ENCODE results near the gene CDCA4. TPM values are rescaled to one million over a fixed set of nuclear protein-coding genes. Genes with fewer than 3 reads are reported as not detected.

CDCA4 gene
- total and polyA plus RNA-seq, 2 donors from 2014 or later, result 4.1 to 6.3 TPM

DNA sequence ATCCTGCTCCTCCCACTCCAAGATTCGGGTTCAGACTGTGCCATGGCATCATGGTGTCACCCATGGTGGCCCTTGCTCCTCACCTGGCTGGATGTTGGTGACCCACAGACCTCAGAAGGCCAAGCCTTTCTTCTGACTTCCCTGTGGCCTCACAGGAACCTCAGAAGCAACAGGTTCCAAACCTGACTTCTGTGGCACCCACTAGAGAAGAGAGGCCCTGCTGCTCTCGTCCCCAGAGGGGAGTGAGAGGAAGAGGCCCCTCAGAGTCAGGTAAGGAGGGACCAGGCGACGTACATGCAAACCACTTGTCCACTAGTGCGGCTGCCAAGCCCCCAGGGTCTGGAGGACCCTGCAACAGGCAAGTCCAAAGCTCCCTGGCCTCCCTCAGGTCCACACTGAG, 24.9 kb downstream of the CDCA4 start:
- FAIRE-seq, result no peak
- TF ChIP-seq, protein P1, sequence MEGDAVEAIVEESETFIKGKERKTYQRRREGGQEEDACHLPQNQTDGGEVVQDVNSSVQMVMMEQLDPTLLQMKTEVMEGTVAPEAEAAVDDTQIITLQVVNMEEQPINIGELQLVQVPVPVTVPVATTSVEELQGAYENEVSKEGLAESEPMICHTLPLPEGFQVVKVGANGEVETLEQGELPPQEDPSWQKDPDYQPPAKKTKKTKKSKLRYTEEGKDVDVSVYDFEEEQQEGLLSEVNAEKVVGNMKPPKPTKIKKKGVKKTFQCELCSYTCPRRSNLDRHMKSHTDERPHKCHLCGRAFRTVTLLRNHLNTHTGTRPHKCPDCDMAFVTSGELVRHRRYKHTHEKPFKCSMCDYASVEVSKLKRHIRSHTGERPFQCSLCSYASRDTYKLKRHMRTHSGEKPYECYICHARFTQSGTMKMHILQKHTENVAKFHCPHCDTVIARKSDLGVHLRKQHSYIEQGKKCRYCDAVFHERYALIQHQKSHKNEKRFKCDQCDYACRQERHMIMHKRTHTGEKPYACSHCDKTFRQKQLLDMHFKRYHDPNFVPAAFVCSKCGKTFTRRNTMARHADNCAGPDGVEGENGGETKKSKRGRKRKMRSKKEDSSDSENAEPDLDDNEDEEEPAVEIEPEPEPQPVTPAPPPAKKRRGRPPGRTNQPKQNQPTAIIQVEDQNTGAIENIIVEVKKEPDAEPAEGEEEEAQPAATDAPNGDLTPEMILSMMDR (IDR thresholded peaks at IDR 0.05; ENCODE audit: borderline replicate concordance, extremely low read depth, insufficient read depth), result no peak

DNA sequence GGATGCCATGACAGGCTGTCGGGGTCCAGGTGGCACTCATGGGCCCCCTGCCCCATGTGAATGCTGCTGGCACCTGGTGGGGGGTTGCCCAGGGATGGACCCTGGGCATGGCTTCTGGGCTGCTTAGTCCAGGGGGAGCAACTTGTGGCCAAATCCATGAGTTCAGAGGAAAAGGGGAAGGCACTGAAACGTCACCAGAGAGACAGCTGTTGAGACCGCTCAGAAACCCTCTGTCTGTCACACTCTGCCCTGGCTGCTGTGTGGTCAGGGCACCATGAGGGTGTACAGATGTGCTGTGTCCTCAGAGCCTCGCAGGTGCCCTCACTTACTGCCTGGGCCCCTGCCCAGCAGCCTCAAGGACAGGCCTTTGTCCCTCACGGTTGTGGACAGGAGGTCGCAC, 25.9 kb downstream of the CDCA4 start:
- FAIRE-seq, result no peak
- Histone ChIP-seq H3K4me3 (ENCODE audit: low read length in 3 of 3) (no peak overlapping the region), H3K27me3 (ENCODE audit: control insufficient read depth, insufficient read depth, low read length) (no peaks in the 10 kb centered on the region), H3K9ac (ENCODE audit: low read length in 3 of 3) (no peak overlapping the region), H3K9me3 (ENCODE audit: control insufficient read depth in 2 of 3, insufficient read depth in 1 of 3, low read length in 3 of 3) (no peaks in the 10 kb centered on the region), H3K36me3 (ENCODE audit: control insufficient read depth in 2 of 3, insufficient read depth in 3 of 3, low read length in 3 of 3) (peaks cover 0 to 13% (median 4%) of the 10 kb centered on the region in 3 donors), H3K27ac (ENCODE audit: low read depth in 2 of 2, low read length in 2 of 2) (no peak overlapping the region), H3K4me1 (ENCODE audit: control insufficient read depth in 2 of 3, insufficient read depth in 2 of 3, low read depth in 1 of 3, low read length in 3 of 3) (no peaks in the 10 kb centered on the region)
- intact Hi-C loops (cut with DNase I), result no loop called here
- TF ChIP-seq, protein P1 (IDR thresholded peaks at IDR 0.05; ENCODE audit: borderline replicate concordance, extremely low read depth, insufficient read depth), result no peak
- peak in 1 of 5 donors; percentile 36 for DNase-seq

More for the DNA sequence above, 24.9 kb downstream of the CDCA4 start:
- intact Hi-C loops (cut with DNase I), result no loop called here
- H3K36me3 ChIP-seq (ENCODE audit: control insufficient read depth in 2 of 3, insufficient read depth in 3 of 3, low read length in 3 of 3), result peaks cover 0 to 13% (median 4%) of the 10 kb centered on the region in 3 donors
- H3K9ac ChIP-seq (ENCODE audit: low read length in 3 of 3), result no peak overlapping the region
- no peaks in the 10 kb centered on the region for H3K4me1 ChIP-seq (ENCODE audit: control insufficient read depth in 2 of 3, insufficient read depth in 2 of 3, low read depth in 1 of 3, low read length in 3 of 3)
- H3K4me3 ChIP-seq (ENCODE audit: low read length in 3 of 3), result no peak overlapping the region
- H3K27ac ChIP-seq (ENCODE audit: low read depth in 2 of 2, low read length in 2 of 2), result no peak overlapping the region
- H3K9me3 ChIP-seq (ENCODE audit: control insufficient read depth in 2 of 3, insufficient read depth in 1 of 3, low read length in 3 of 3), result no peaks in the 10 kb centered on the region
- peak in 1 of 5 donors; percentile 44 for DNase-seq
- no peaks in the 10 kb centered on the region for H3K27me3 ChIP-seq (ENCODE audit: control insufficient read depth, insufficient read depth, low read length)

DNA sequence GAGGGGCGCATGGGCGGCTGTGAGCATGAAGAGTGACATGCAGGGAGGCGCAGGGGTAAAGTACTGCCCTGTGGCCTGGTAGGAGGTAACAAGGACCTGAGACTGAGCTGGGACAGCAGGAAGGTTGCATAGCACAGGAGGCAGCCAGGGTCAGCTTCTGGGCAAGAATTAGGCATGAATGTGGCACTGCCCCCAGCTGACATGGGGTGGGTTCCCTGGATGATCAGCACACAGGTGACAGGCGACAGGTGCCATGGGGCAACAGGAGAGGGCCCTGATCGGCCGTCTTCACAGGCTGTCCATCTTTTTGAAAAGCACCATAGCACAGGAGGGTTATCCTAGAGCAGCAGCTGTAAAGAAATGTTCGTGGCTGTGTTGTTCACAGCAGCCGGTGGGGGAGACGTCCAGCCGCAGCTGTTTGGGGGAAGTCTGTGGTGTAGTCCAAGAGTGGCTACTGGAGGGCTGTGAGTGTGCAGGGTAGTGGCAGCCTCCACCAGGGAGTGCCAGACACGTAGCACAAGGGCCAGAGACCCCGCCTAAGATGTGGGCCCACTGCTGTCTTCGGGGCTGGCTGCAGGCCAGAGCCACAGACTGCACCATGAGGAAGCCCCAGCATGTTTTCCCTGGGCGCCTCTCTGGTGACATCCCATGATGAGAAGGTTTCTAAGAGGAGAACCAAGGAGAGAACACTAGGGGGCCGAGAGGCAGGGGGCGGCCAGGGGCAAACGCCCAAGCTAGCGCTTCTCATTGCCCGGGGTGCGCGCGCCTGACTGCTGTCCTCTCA, 26.9 kb downstream of the CDCA4 start:
- intact Hi-C loops (cut with DNase I), result no loop called here
- no peak for FAIRE-seq
- H3K36me3 ChIP-seq (ENCODE audit: control insufficient read depth in 2 of 3, insufficient read depth in 3 of 3, low read length in 3 of 3), result peaks cover 0 to 13% (median 4%) of the 10 kb centered on the region in 3 donors

More for the DNA sequence above, 26.9 kb downstream of the CDCA4 start:
- no peak overlapping the region for H3K27ac ChIP-seq (ENCODE audit: low read depth in 2 of 2, low read length in 2 of 2)
- H3K9me3 ChIP-seq (ENCODE audit: control insufficient read depth in 2 of 3, insufficient read depth in 1 of 3, low read length in 3 of 3), result no peaks in the 10 kb centered on the region
- H3K4me3 ChIP-seq (ENCODE audit: low read length in 3 of 3), result no peak overlapping the region
- TF ChIP-seq, protein P1 (IDR thresholded peaks at IDR 0.05; ENCODE audit: borderline replicate concordance, extremely low read depth, insufficient read depth), result no peak
- H3K9ac ChIP-seq (ENCODE audit: low read length in 3 of 3), result no peak overlapping the region
- DNase-seq, result no peak
- no peaks in the 10 kb centered on the region for H3K27me3 ChIP-seq (ENCODE audit: control insufficient read depth, insufficient read depth, low read length)
- H3K4me1 ChIP-seq (ENCODE audit: control insufficient read depth in 2 of 3, insufficient read depth in 2 of 3, low read depth in 1 of 3, low read length in 3 of 3), result no peaks in the 10 kb centered on the region

All from kidney (tissue), 14 donors.